Thyroid gland (tissue), 4 donors: ENCODE measurements around the gene RABIF.

Experiments
- POLR2A ChIP-seq, 2 donors: fragments of 450-650 bp; IDR thresholded peaks; one replicate each; pipeline ENCODE4 v1.6.1; 2017; ENCODE audit warnings: antibody characterized with exemption in 2 of 2, mild to moderate bottlenecking in 2 of 2, moderate library complexity in 1 of 2
- TF ChIP-seq, protein P1 (sequence below), 6 experiments: fragments of 200-600 bp in 3 of 6; fragments of 450-650 bp in 3 of 6; sonication (generic) in 3 of 6; IDR thresholded peaks; one replicate each; pipeline ENCODE4 v1.5.1; 2016 to 2019; ENCODE audit warnings: antibody characterized with exemption in 6 of 6, mild to moderate bottlenecking in 2 of 6, inconsistent platforms in 1 of 6, moderate library complexity in 1 of 6

DNA sequence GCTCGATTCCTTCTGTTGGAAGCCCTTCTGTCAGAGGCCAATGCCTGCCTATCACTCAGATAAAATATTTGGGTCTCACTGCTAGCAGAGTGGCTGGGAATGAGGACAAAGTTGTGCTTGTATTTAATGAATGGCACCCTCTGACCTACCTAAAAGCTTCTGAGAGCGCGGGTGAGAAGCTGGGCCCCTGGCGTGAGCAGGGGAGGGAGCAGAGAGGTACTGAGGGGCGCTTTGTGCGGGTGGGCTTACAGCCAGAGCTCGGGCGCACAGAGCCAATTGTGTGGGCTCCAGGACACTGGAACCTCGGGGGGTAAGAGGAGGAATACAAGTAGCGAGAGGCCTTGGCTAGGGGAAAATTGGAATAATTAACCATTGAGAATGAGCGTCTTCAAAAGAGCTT lies 45.9 kb downstream of the RABIF start:
- no peak for TF ChIP-seq POLR2A (IDR thresholded peaks at IDR 0.05)
- TF ChIP-seq, protein P1, sequence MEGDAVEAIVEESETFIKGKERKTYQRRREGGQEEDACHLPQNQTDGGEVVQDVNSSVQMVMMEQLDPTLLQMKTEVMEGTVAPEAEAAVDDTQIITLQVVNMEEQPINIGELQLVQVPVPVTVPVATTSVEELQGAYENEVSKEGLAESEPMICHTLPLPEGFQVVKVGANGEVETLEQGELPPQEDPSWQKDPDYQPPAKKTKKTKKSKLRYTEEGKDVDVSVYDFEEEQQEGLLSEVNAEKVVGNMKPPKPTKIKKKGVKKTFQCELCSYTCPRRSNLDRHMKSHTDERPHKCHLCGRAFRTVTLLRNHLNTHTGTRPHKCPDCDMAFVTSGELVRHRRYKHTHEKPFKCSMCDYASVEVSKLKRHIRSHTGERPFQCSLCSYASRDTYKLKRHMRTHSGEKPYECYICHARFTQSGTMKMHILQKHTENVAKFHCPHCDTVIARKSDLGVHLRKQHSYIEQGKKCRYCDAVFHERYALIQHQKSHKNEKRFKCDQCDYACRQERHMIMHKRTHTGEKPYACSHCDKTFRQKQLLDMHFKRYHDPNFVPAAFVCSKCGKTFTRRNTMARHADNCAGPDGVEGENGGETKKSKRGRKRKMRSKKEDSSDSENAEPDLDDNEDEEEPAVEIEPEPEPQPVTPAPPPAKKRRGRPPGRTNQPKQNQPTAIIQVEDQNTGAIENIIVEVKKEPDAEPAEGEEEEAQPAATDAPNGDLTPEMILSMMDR (IDR thresholded peaks at IDR 0.05): no peak
